Measurements from ENCODE around the gene C21orf91. TPM values are rescaled to one million over a fixed set of nuclear protein-coding genes. Genes with fewer than 3 reads are reported as not detected.
"Not testable (repeated sequence)": the region's sequence is repeated elsewhere in the genome, so short reads cannot be mapped to it uniquely, and the experiment has no call there.

Gene C21orf91
- total RNA-seq, 2 experiments from 2014 or later: 55.9 to 57.1 TPM

GRCh38 chr21:17783481-17784179 is 35.5 kb downstream of the C21orf91 start:
- ChIA-PET POLR2A (interaction anchor here (0.7 to 5.9 kb wide), 12 partner anchors 8 to 176 kb away, joined by 3 to 110 read pairs (median 4); partner anchors contain the start of gene C21orf91), CTCF (interaction anchor here (0.9 to 1.9 kb wide), 4 partner anchors 10 to 104 kb away, joined by 3 to 16 read pairs (median 4); partner anchors contain the start of gene C21orf91)
- peak overlapping the region; percentile 60 for H3K4me3 Mint-ChIP-seq
- H3K27me3 Mint-ChIP-seq: no peaks in the 10 kb centered on the region
- H3K9me3 Mint-ChIP-seq: no peaks in the 10 kb centered on the region
- DNase-seq: peak; percentile 56
- H3K4me1 Mint-ChIP-seq: peaks cover 96% of the 10 kb centered on the region
- H3K36me3 Mint-ChIP-seq (ENCODE audit: low read depth): peaks cover 69% of the 10 kb centered on the region
- peak overlapping the region; percentile 93 for H3K27ac Mint-ChIP-seq

GRCh38 chr21:17783003-17783402 is 36.2 kb downstream of the C21orf91 start:
- peaks cover 64% of the 10 kb centered on the region for H3K36me3 Mint-ChIP-seq (ENCODE audit: low read depth)
- POLR2A ChIA-PET: interaction anchor here (1.1 to 5.9 kb wide), 6 partner anchors 8 to 172 kb away, joined by 4 to 110 read pairs (median 26); partner anchors contain the start of gene C21orf91
- CTCF ChIA-PET: interaction anchor here (0.9 to 1.9 kb wide), 2 partner anchors 36 to 94 kb away, joined by 3 to 16 read pairs; partner anchors contain the start of gene C21orf91
- H3K27ac Mint-ChIP-seq: peak overlapping the region; percentile 93
- H3K27me3 Mint-ChIP-seq: no peaks in the 10 kb centered on the region
- no peak for DNase-seq
- peaks cover 90% of the 10 kb centered on the region for H3K4me1 Mint-ChIP-seq
- no peaks in the 10 kb centered on the region for H3K9me3 Mint-ChIP-seq
- peak overlapping the region; percentile 60 for H3K4me3 Mint-ChIP-seq

GRCh38 chr21:17782051-17782450 is 37.1 kb downstream of the C21orf91 start:
- Mint-ChIP-seq H3K4me3 (peak overlapping the region; percentile 16), H3K27me3 (no peaks in the 10 kb centered on the region), H3K4me1 (peaks cover 88% of the 10 kb centered on the region), H3K27ac (peak overlapping the region; percentile 93), H3K9me3 (no peaks in the 10 kb centered on the region), H3K36me3 (ENCODE audit: low read depth) (peaks cover 59% of the 10 kb centered on the region)
- peak; percentile 38 for DNase-seq
- ChIA-PET CTCF (interaction anchor here (1.3 kb wide), 1 partner anchor 36 kb away, joined by 3 read pairs; no protein-coding TSS in a partner anchor), POLR2A (interaction anchor here (2.2 to 5.9 kb wide), 6 partner anchors 11 to 171 kb away, joined by 5 to 110 read pairs (median 19); partner anchors contain the start of gene C21orf91)

GRCh38 chr21:17781524-17781923 is 37.6 kb downstream of the C21orf91 start:
- peaks cover 88% of the 10 kb centered on the region for H3K4me1 Mint-ChIP-seq
- H3K27ac Mint-ChIP-seq: peak overlapping the region; percentile 93
- POLR2A ChIA-PET: interaction anchor here (1.3 to 5.9 kb wide), 8 partner anchors 10 to 171 kb away, joined by 4 to 110 read pairs (median 12); partner anchors contain the start of gene C21orf91
- H3K9me3 Mint-ChIP-seq: no peaks in the 10 kb centered on the region
- peaks cover 57% of the 10 kb centered on the region for H3K36me3 Mint-ChIP-seq (ENCODE audit: low read depth)
- no peak overlapping the region for H3K4me3 Mint-ChIP-seq
- H3K27me3 Mint-ChIP-seq: no peaks in the 10 kb centered on the region
- no peak for DNase-seq
- CTCF ChIA-PET: interaction anchor here (0.9 to 1.3 kb wide), 3 partner anchors 10 to 122 kb away, joined by 3 to 7 read pairs (median 3); no protein-coding TSS in a partner anchor

GRCh38 chr21:17780539-17780938 is 38.6 kb downstream of the C21orf91 start:
- peaks cover 88% of the 10 kb centered on the region for H3K4me1 Mint-ChIP-seq

GRCh38 chr21:17779980-17780379 is 39.2 kb downstream of the C21orf91 start:
- ChIA-PET POLR2A (interaction anchor here (1.1 to 5.9 kb wide), 5 partner anchors 13 to 166 kb away, joined by 4 to 110 read pairs (median 11); partner anchors contain the start of gene C21orf91), CTCF (interaction anchor here (0.8 kb wide), 1 partner anchor 38 kb away, joined by 3 read pairs; no protein-coding TSS in a partner anchor)
- Mint-ChIP-seq H3K4me1 (peaks cover 88% of the 10 kb centered on the region), H3K4me3 (no peak overlapping the region), H3K9me3 (no peaks in the 10 kb centered on the region), H3K27me3 (no peaks in the 10 kb centered on the region), H3K27ac (peak overlapping the region; percentile 93), H3K36me3 (ENCODE audit: low read depth) (peaks cover 48% of the 10 kb centered on the region)
- DNase-seq: no peak

More at GRCh38 chr21:17780539-17780938, 38.6 kb downstream of the C21orf91 start:
- Mint-ChIP-seq H3K27ac (peak overlapping the region; percentile 93), H3K27me3 (no peaks in the 10 kb centered on the region), H3K36me3 (ENCODE audit: low read depth) (peaks cover 54% of the 10 kb centered on the region), H3K4me3 (peak overlapping the region; percentile 19), H3K9me3 (no peaks in the 10 kb centered on the region)
- peak; percentile 61 for DNase-seq
- POLR2A ChIA-PET: interaction anchor here (0.9 to 5.9 kb wide), 10 partner anchors 9 to 170 kb away, joined by 3 to 110 read pairs (median 8); partner anchors contain the start of gene C21orf91
- CTCF ChIA-PET: interaction anchor here (0.9 to 1.0 kb wide), 2 partner anchors 11 to 101 kb away, joined by 4 to 7 read pairs; no protein-coding TSS in a partner anchor

- H3K4me3 Mint-ChIP-seq: no peak overlapping the region
These were observed 39.7 kb downstream of the C21orf91 start for GRCh38 chr21:17779496-17779895.

GRCh38 chr21:17777072-17777765 is 41.9 kb downstream of the C21orf91 start:
- ChIA-PET CTCF (interaction anchor here (1.2 kb wide), 1 partner anchor 14 kb away, joined by 3 read pairs; no protein-coding TSS in a partner anchor), POLR2A (interaction anchor here (2.3 to 4.7 kb wide), 2 partner anchors 18 to 41 kb away, joined by 15 to 43 read pairs; partner anchors contain the start of gene C21orf91)
- Mint-ChIP-seq H3K9me3 (peaks cover 5% of the 10 kb centered on the region), H3K27ac (no peak overlapping the region), H3K4me1 (peaks cover 65% of the 10 kb centered on the region), H3K36me3 (ENCODE audit: low read depth) (peaks cover 45% of the 10 kb centered on the region), H3K4me3 (no peak overlapping the region), H3K27me3 (no peaks in the 10 kb centered on the region)
- no peak for DNase-seq

More at GRCh38 chr21:17779496-17779895, 39.7 kb downstream of the C21orf91 start:
- POLR2A ChIA-PET: interaction anchor here (1.1 to 5.9 kb wide), 3 partner anchors 14 to 166 kb away, joined by 4 to 110 read pairs (median 11); no protein-coding TSS in a partner anchor
- no peak for DNase-seq
- Mint-ChIP-seq H3K4me1 (peaks cover 85% of the 10 kb centered on the region), H3K9me3 (no peaks in the 10 kb centered on the region), H3K27ac (peak overlapping the region; percentile 93), H3K36me3 (ENCODE audit: low read depth) (peaks cover 45% of the 10 kb centered on the region), H3K27me3 (no peaks in the 10 kb centered on the region)
- CTCF ChIA-PET: interaction anchor here (0.8 kb wide), 1 partner anchor 39 kb away, joined by 3 read pairs; no protein-coding TSS in a partner anchor

- POLR2A ChIA-PET: interaction anchor here (0.8 to 4.7 kb wide), 9 partner anchors 8 to 164 kb away, joined by 3 to 43 read pairs (median 6); partner anchors contain the start of gene C21orf91
- CTCF ChIA-PET: interaction anchor here (1.0 to 1.5 kb wide), 4 partner anchors 13 to 44 kb away, joined by 3 to 5 read pairs (median 4); no protein-coding TSS in a partner anchor
- Mint-ChIP-seq H3K9me3 (peaks cover 17% of the 10 kb centered on the region), H3K27ac (peak overlapping the region; percentile 72), H3K27me3 (no peaks in the 10 kb centered on the region), H3K4me3 (peak overlapping the region; percentile 54), H3K36me3 (ENCODE audit: low read depth) (peaks cover 49% of the 10 kb centered on the region), H3K4me1 (peaks cover 49% of the 10 kb centered on the region)
- peak; percentile 72 for DNase-seq
These were observed 43.6 kb downstream of the C21orf91 start for GRCh38 chr21:17775431-17776126.

GRCh38 chr21:17775021-17775420 is 44.1 kb downstream of the C21orf91 start:
- peaks cover 49% of the 10 kb centered on the region for H3K36me3 Mint-ChIP-seq (ENCODE audit: low read depth)
- not testable (repeated sequence) for H3K4me3 Mint-ChIP-seq, H3K27me3 Mint-ChIP-seq, DNase-seq
- peaks cover 17% of the 10 kb centered on the region for H3K9me3 Mint-ChIP-seq
- peaks cover 43% of the 10 kb centered on the region for H3K4me1 Mint-ChIP-seq
- CTCF ChIA-PET: interaction anchor here (1.0 to 1.5 kb wide), 3 partner anchors 41 to 45 kb away, joined by 3 to 5 read pairs (median 4); no protein-coding TSS in a partner anchor
- POLR2A ChIA-PET: interaction anchor here (1.3 to 4.7 kb wide), 6 partner anchors 9 to 164 kb away, joined by 5 to 43 read pairs (median 12); partner anchors contain the start of gene C21orf91
- H3K27ac Mint-ChIP-seq: peak overlapping the region; percentile 72

GRCh38 chr21:17769447-17769845 is 49.7 kb downstream of the C21orf91 start:
- peaks cover 2% of the 10 kb centered on the region for H3K4me1 Mint-ChIP-seq
- POLR2A ChIA-PET: no interaction called here
- no peak for DNase-seq
- H3K36me3 Mint-ChIP-seq (ENCODE audit: low read depth): peaks cover 21% of the 10 kb centered on the region
- CTCF ChIA-PET: no interaction called here
- peaks cover 21% of the 10 kb centered on the region for H3K9me3 Mint-ChIP-seq
- no peaks in the 10 kb centered on the region for H3K27me3 Mint-ChIP-seq
- no peak overlapping the region for H3K27ac Mint-ChIP-seq
- H3K4me3 Mint-ChIP-seq: no peak overlapping the region
